Left cardiac atrium (tissue), 4 donors: ENCODE results near the gene LCP1. TPM values are rescaled to one million over a fixed set of nuclear protein-coding genes. Genes with fewer than 3 reads are reported as not detected.

Source experiments
- ATAC-seq, 2 donors: fragments of 200-7000 bp; cut with Tn5 transposase; one replicate each; pipeline ENCODE4 v1.9.1; 2020; ENCODE audit warnings: mild to moderate bottlenecking in 2 of 2, moderate library complexity in 2 of 2
- DNase-seq: peaks from one replicate; pipeline ENCODE4 v3.0.0-alpha.2; 2020
- intact Hi-C, 2 donors: fragments of 100-400 bp; cut with DNase I; formaldehyde crosslinking; loops; one replicate each; pipeline versions ENCODE4 v1.14.1 to v1.15.1; 2022 to 2023
- total RNA-seq, 2 donors: library from RNA; stranded (reverse); fragmentation: NEBNext Ultra II Directional; extraction: Animal tissue kit (Norgen Biotek cat#: 25700); gene quantifications; one replicate each; pipeline ENCODE4 v1.2.1, GENCODE V29; 2021
- donor health status: DM: no; HTN: yes; CAD: no.
- donor health status: DM: no; HTN: yes; CAD: no; lungs with severe emphysema.
- donor health status: DM: yes; HTN: yes; CAD: no.
- donor health status: Dilated cardiomyopathy.

LCP1 gene
- total RNA-seq, 2 donors from 2014 or later, result 31.4 to 62.1 TPM

GRCh38 chr13:46085737-46086136 lies 96.2 kb downstream of the LCP1 start:
- DNase-seq, result no peak
- intact Hi-C loops, result no loop called here
- ATAC-seq, result no peak

GRCh38 chr13:46082324-46082723 lies 99.7 kb downstream of the LCP1 start:
- no peak for DNase-seq
- intact Hi-C loops, result no loop called here
- no peak for ATAC-seq

GRCh38 chr13:46079770-46080169 lies 102.2 kb downstream of the LCP1 start:
- DNase-seq (no peak), ATAC-seq (no peak)
- intact Hi-C loops, result no loop called here

GRCh38 chr13:46077265-46077664 lies 104.7 kb downstream of the LCP1 start:
- DNase-seq, result no peak
- intact Hi-C loops, result no loop called here
- ATAC-seq, result no peak

- intact Hi-C loops, result no loop called here
- no peak for ATAC-seq
Observed at GRCh38 chr13:46076827-46077226, 105.2 kb downstream of the LCP1 start.

More at GRCh38 chr13:46076827-46077226, 105.2 kb downstream of the LCP1 start:
- DNase-seq, result no peak

Other genes with a start within 250 kb of the LCP1 start
- 10 to 100 TPM; 31.7 to 32.3 TPM for gene ZC3H13, start 129.4 kb downstream of the LCP1 start, total RNA-seq
- gene CPB2, start 77.1 kb downstream of the LCP1 start, total RNA-seq, result not detected
- under 1 TPM in 1 of 2 donors, not detected in 1; 0.15 TPM for gene LRRC63, start 29.8 kb upstream of the LCP1 start, total RNA-seq
- gene RUBCNL, start 205.1 kb upstream of the LCP1 start, total RNA-seq, result 1 to 10 TPM in 1 of 2 donors, under 1 TPM in 1; 0.97 to 1.6 TPM